GM12878 (cell line): Measurements from ENCODE around the gene WDR77. TPM values are rescaled to one million over a fixed set of nuclear protein-coding genes. Genes with fewer than 3 reads are reported as not detected.

Experiments used
- ATAC-seq: fragments of 200-7000 bp; cut with Tn5 transposase; 3 replicates; pipeline ENCODE4 v1.9.1; 2020; ENCODE audit warnings: mild to moderate bottlenecking, moderate library complexity
- BruUV-seq: library from RNA; stranded (reverse); fragments of 400-500 nt; replicated peaks from 2 replicates; lab custom pipeline; 2021; lab: Mats Ljungman, UMichigan
- CTCF ChIA-PET: fragments of 300-600 bp; sonication (Branson Sonifier 250); formaldehyde crosslinking; extraction: SDS; loops from one replicate; lab custom pipeline; 2021; ENCODE audit warnings: inconsistent platforms; lab: Yijun Ruan, JAX
- POLR2A ChIA-PET: fragments of 350-600 bp; formaldehyde crosslinking; extraction: SDS; loops from one replicate; lab custom pipeline; 2021; ENCODE audit warnings: inconsistent platforms; lab: Charles Lee
- RAD21 ChIA-PET: fragments of 300-600 bp; sonication (Branson Sonifier 250); formaldehyde crosslinking; loops from one replicate; lab custom pipeline; 2023; ENCODE audit warnings: antibody characterized with exemption; ENCODE audit not compliant: unreplicated experiment; lab: Charles Lee
- SMC1A ChIA-PET: fragments of 300-600 bp; sonication (Branson Sonifier 250); formaldehyde crosslinking; loops from one replicate; lab custom pipeline; 2023; ENCODE audit not compliant: unreplicated experiment, uncharacterized antibody; lab: Charles Lee
- DNase-seq: peaks from one replicate; pipeline ENCODE4 v3.0.0-alpha.2; 2011; ENCODE audit warnings: low read depth, low spot score
- FAIRE-seq: peaks from 3 replicates; lab custom pipeline; 2011; peaks lifted over from hg19 to GRCh38; lab: Jason Lieb, UNC
- H2AFZ ChIP-seq: 2 replicates; pipeline ENCODE4 v1.6.0; 2011; ENCODE audit warnings: low read depth, low read length, control low read depth; ENCODE audit not compliant: control insufficient read depth
- H3K27ac ChIP-seq: 2 replicates; pipeline ENCODE4 v1.5.1; 2011; ENCODE audit warnings: control low read depth; ENCODE audit not compliant: control insufficient read depth, insufficient read depth
- H3K27me3 ChIP-seq, 2 experiments: replicated peaks in 1 of 2; 2 replicates each; pipeline versions ENCODE4 v1.6.0 to v1.6.1; 2011; ENCODE audit warnings: low read length in 1 of 2; ENCODE audit not compliant: control insufficient read depth in 2 of 2, insufficient read depth in 2 of 2
- H3K36me3 ChIP-seq, 2 experiments: 2 replicates each; pipeline ENCODE4 v1.5.1; 2011; ENCODE audit warnings: low read length in 1 of 2; ENCODE audit not compliant: control insufficient read depth in 2 of 2, insufficient read depth in 2 of 2
- H3K4me1 ChIP-seq: 2 replicates; pipeline ENCODE4 v1.6.1; 2011; ENCODE audit warnings: mild to moderate bottlenecking, low read length, moderate library complexity, mixed read lengths; ENCODE audit not compliant: control insufficient read depth, insufficient read depth
- H3K4me2 ChIP-seq: 2 replicates; pipeline ENCODE4 v1.6.0; 2011; ENCODE audit warnings: control low read depth; ENCODE audit not compliant: control insufficient read depth, insufficient read depth
- H3K4me3 ChIP-seq: fragments of 200-600 bp; sonication (generic); 2 replicates; pipeline ENCODE4 v1.5.1; 2016
- H3K79me2 ChIP-seq: 2 replicates; pipeline ENCODE4 v1.6.0; 2011; ENCODE audit warnings: low read length; ENCODE audit not compliant: control insufficient read depth, insufficient read depth
- H3K9ac ChIP-seq: 2 replicates; pipeline ENCODE4 v1.8.0; 2011; ENCODE audit warnings: low read length, control low read depth, mixed read lengths; ENCODE audit not compliant: control insufficient read depth, insufficient read depth
- H3K9me3 ChIP-seq: replicated peaks from 3 replicates; pipeline ENCODE4 v1.5.1; 2011; ENCODE audit warnings: mild to moderate bottlenecking, low read length; ENCODE audit not compliant: control insufficient read depth, insufficient read depth
- H4K20me1 ChIP-seq: 2 replicates; pipeline ENCODE4 v1.6.0; 2011; ENCODE audit not compliant: control insufficient read depth, insufficient read depth
- IRF5 ChIP-seq: fragments of 450-650 bp; IDR thresholded peaks from 2 replicates; pipeline ENCODE4 v1.6.1; 2017; ENCODE audit warnings: borderline replicate concordance
- NBN ChIP-seq: fragments of 450-650 bp; IDR thresholded peaks from 2 replicates; pipeline ENCODE4 v1.6.1; 2016
- POLR2AphosphoS5 ChIP-seq: IDR thresholded peaks from 2 replicates; pipeline ENCODE4 v1.6.1; 2011; ENCODE audit warnings: mild to moderate bottlenecking, low read length, inconsistent platforms
- RELB ChIP-seq: fragments of 450-650 bp; IDR thresholded peaks from 2 replicates; pipeline ENCODE4 v1.6.1; 2017; ENCODE audit warnings: low read depth, mild to moderate bottlenecking, moderate library complexity
- SMC3 ChIP-seq: IDR thresholded peaks from 2 replicates; pipeline ENCODE4 v1.6.1; 2011; ENCODE audit warnings: low read length, improper control_type of control experiment, borderline replicate concordance
- STAT1 ChIP-seq: fragments of 450-650 bp; conservative IDR thresholded peaks from 2 replicates; pipeline ENCODE4 v1.6.1; 2014; ENCODE audit warnings: antibody characterized with exemption, mild to moderate bottlenecking
- WGBS: methylation state at CpG from one replicate; pipeline ENCODE4 v1.1.6; 2016; ENCODE audit warnings: low lambda C conversion rate; ENCODE audit not compliant: insufficient replicate concordance, insufficient coverage; ENCODE audit errors: missing lambda C conversion rate; 5-methylcytosine and 5-hydroxymethylcytosine counted together
- in situ Hi-C: fragments of 300-500 bp; cut with MboI; formaldehyde crosslinking; loops from 9 replicates; pipeline ENCODE4 v1.14.3; 2018; ENCODE audit warnings: mixed read lengths
- intact Hi-C: fragments of 100-400 bp; cut with micrococcal nuclease; formaldehyde crosslinking; loops from one replicate; pipeline ENCODE4 v1.14.2; 2022; ENCODE audit not compliant: unreplicated experiment
- polyA plus RNA-seq, 11 experiments: library from polyadenylated mRNA; depleted of rRNA in 4 of 11; unstranded in 6 of 11; stranded (reverse) in 5 of 11; fragments of >200 nt; fragmentation: Nextera tagmentation in 4 of 11; fragmentation: Illumina TruSeq in 1 of 11; extraction: Ambion mirVana in 4 of 11; extraction: Trizol in 1 of 11; gene quantifications; 1 replicate in 1 of 11; 2 replicates in 10 of 11; pipeline versions ENCODE4 v1.2.1 to v1.2.3, GENCODE V29; 2011 to 2016; ENCODE audit warnings: inconsistent platforms in 2 of 11, missing spikeins in 2 of 11, low read depth in 1 of 11
- total RNA-seq, 4 experiments: library from RNA; depleted of rRNA in 3 of 4; stranded (reverse); fragments of >200 nt in 3 of 4; fragmentation: Illumina TruSeq in 1 of 4; extraction: Trizol in 1 of 4; gene quantifications; 2 replicates each; pipeline versions ENCODE4 v1.2.1 to v1.2.3, GENCODE V29; 2013 to 2021

Gene WDR77
- total and polyA plus RNA-seq, 10 of the 15 experiments (the other 5 are each of a cell fraction or from before 2014, with no cell fraction given), result 12.7 to 167 (median 67.1) TPM

- ChIA-PET RAD21 (no interaction called here), CTCF (interaction anchor here (0.8 to 1.3 kb wide), 2 partner anchors 225 to 265 kb away, joined by 3 to 4 read pairs; no protein-coding TSS in a partner anchor), POLR2A (no interaction called here), SMC1A (interaction anchor here (0.8 to 1.6 kb wide), 7 partner anchors 11 to 258 kb away, joined by 3 to 5 read pairs (median 3); partner anchors contain the start of genes ADORA3 and TMIGD3)
- H3K27me3 ChIP-seq, result no peaks in the 10 kb centered on the region
- H2AFZ ChIP-seq, result no peak overlapping the region
- H3K79me2 ChIP-seq, result no peaks in the 10 kb centered on the region
- H3K4me1 ChIP-seq, result no peaks in the 10 kb centered on the region
- no peak for ATAC-seq
- no peak for DNase-seq
- no peak overlapping the region for H3K4me2 ChIP-seq
- FAIRE-seq, result no peak
- no peak overlapping the region for H3K27ac ChIP-seq
- no peaks in the 10 kb centered on the region; the same call in 2 of the 3 replicates for H3K9me3 ChIP-seq
- WGBS, result 62% methylated on average over 4 of the region's 4 CpGs
- H3K36me3 ChIP-seq, result no peaks in the 10 kb centered on the region
- in situ Hi-C loops (loop anchor here (25.0 kb wide), 1 partner anchor 873 kb away; no protein-coding TSS in a partner anchor), intact Hi-C loops (no loop called here)
- no peaks in the 10 kb centered on the region for H4K20me1 ChIP-seq
- no peak overlapping the region for H3K9ac ChIP-seq
- no peak for TF ChIP-seq POLR2AphosphoS5
- no peak for TF ChIP-seq IRF5
- TF ChIP-seq NBN, result no peak
- no peak for TF ChIP-seq SMC3
- no peak for TF ChIP-seq RELB
- TF ChIP-seq STAT1, result no peak
- no TSS peak for BruUV-seq
- H3K4me3 ChIP-seq, result no peak overlapping the region
Observed at GRCh38 chr1:111489604-111490003, 40.5 kb upstream of the WDR77 start.
